Measurements from ENCODE around the gene USH1G.

- TF ChIP-seq, protein P1, sequence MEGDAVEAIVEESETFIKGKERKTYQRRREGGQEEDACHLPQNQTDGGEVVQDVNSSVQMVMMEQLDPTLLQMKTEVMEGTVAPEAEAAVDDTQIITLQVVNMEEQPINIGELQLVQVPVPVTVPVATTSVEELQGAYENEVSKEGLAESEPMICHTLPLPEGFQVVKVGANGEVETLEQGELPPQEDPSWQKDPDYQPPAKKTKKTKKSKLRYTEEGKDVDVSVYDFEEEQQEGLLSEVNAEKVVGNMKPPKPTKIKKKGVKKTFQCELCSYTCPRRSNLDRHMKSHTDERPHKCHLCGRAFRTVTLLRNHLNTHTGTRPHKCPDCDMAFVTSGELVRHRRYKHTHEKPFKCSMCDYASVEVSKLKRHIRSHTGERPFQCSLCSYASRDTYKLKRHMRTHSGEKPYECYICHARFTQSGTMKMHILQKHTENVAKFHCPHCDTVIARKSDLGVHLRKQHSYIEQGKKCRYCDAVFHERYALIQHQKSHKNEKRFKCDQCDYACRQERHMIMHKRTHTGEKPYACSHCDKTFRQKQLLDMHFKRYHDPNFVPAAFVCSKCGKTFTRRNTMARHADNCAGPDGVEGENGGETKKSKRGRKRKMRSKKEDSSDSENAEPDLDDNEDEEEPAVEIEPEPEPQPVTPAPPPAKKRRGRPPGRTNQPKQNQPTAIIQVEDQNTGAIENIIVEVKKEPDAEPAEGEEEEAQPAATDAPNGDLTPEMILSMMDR (IDR thresholded peaks at IDR 0.05; ENCODE audit: poor library complexity, severe bottlenecking) = no peak
- TF ChIP-seq EP300 (conservative IDR thresholded peaks at IDR 0.05; ENCODE audit: poor library complexity, severe bottlenecking) (no peak), MXI1 (conservative IDR thresholded peaks at IDR 0.05; ENCODE audit: poor library complexity, severe bottlenecking) (no peak), TAF1 (IDR thresholded peaks at IDR 0.05; ENCODE audit: low read depth) (no peak), SMC3 (conservative IDR thresholded peaks at IDR 0.05; ENCODE audit: poor library complexity) (no peak), EZH2 (IDR thresholded peaks at IDR 0.05; ENCODE audit: borderline replicate concordance, insufficient read depth, low read length, poor library complexity, severe bottlenecking) (no peak), RAD21 (conservative IDR thresholded peaks at IDR 0.05) (no peak)
- TF ChIP-seq, protein P2, sequence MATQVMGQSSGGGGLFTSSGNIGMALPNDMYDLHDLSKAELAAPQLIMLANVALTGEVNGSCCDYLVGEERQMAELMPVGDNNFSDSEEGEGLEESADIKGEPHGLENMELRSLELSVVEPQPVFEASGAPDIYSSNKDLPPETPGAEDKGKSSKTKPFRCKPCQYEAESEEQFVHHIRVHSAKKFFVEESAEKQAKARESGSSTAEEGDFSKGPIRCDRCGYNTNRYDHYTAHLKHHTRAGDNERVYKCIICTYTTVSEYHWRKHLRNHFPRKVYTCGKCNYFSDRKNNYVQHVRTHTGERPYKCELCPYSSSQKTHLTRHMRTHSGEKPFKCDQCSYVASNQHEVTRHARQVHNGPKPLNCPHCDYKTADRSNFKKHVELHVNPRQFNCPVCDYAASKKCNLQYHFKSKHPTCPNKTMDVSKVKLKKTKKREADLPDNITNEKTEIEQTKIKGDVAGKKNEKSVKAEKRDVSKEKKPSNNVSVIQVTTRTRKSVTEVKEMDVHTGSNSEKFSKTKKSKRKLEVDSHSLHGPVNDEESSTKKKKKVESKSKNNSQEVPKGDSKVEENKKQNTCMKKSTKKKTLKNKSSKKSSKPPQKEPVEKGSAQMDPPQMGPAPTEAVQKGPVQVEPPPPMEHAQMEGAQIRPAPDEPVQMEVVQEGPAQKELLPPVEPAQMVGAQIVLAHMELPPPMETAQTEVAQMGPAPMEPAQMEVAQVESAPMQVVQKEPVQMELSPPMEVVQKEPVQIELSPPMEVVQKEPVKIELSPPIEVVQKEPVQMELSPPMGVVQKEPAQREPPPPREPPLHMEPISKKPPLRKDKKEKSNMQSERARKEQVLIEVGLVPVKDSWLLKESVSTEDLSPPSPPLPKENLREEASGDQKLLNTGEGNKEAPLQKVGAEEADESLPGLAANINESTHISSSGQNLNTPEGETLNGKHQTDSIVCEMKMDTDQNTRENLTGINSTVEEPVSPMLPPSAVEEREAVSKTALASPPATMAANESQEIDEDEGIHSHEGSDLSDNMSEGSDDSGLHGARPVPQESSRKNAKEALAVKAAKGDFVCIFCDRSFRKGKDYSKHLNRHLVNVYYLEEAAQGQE (IDR thresholded peaks at IDR 0.05; ENCODE audit: borderline replicate concordance) = no peak
Measured at GRCh38 chr17:74877592-74878548, 45.2 kb downstream of the USH1G start.

All from neural cell (in vitro differentiated cells).